ENCODE data around the gene IL17RB. TPM values are rescaled to one million over a fixed set of nuclear protein-coding genes. Genes with fewer than 3 reads are reported as not detected.
A peak's percentile ranks its signal among the peaks of the same experiment; 100 is the strongest.

IL17RB gene
- polyA plus RNA-seq, 3 donors, result 0.13 TPM; not detected in 2

DNA sequence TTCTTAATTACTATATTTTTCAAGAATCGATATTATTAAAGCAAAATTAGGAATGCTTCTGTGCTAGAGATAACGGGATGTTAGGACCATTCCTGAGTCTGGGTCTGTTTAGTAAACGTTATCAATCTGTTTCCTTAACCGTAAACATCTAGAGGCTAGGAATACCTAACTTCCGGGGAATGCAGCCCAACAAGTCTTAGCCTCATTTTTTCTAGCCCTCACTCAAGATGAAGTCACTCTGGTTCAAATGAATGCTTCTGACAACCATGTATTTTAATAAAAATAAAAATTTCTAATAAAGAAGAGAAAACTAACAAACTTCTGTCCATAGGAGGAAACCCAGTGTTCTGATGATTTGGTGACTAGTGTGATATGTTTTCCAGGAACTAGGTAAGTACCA is 56.3 kb downstream of the IL17RB start:
- H3K79me2 ChIP-seq (ENCODE audit: insufficient read depth, low read length), result no peaks in the 10 kb centered on the region
- H3K27ac Mint-ChIP-seq, result no peak overlapping the region
- H3K4me1 ChIP-seq (ENCODE audit: control insufficient read depth in 1 of 2, insufficient read depth in 2 of 2, low read length in 2 of 2), result no peaks in the 10 kb centered on the region
- no peak overlapping the region for H3K4me3 ChIP-seq (replicated peaks in 1 of 3; ENCODE audit: low read depth in 2 of 3, low read length in 3 of 3)
- H2AFZ ChIP-seq (ENCODE audit: insufficient read depth, low read depth, low read length, poor library complexity, severe bottlenecking), result no peak overlapping the region
- intact Hi-C loops (cut with micrococcal nuclease), result no loop called here
- DNase-seq, result no peak
- H3K36me3 ChIP-seq (replicated peaks in 1 of 2; ENCODE audit: control insufficient read depth in 1 of 2, insufficient read depth in 2 of 2, low read length in 2 of 2), result no peaks in the 10 kb centered on the region
- peaks cover 0 to 17% (median 9%) of the 10 kb centered on the region in 7 donors for H3K9me3 Mint-ChIP-seq
- H3K36me3 Mint-ChIP-seq, result no peaks in the 10 kb centered on the region
- H3K27ac ChIP-seq (ENCODE audit: low read depth in 1 of 2, low read length in 2 of 2), result no peak overlapping the region
- H3K9ac ChIP-seq (ENCODE audit: insufficient read depth, low read length, poor library complexity, severe bottlenecking), result no peak overlapping the region
- no peak overlapping the region for H3K4me2 ChIP-seq (replicated peaks; ENCODE audit: extremely low read depth, low read length, poor library complexity, severe bottlenecking)
- peaks cover 14 to 38% of the 10 kb centered on the region in 2 donors for H3K27me3 ChIP-seq (ENCODE audit: control insufficient read depth in 2 of 2, insufficient read depth in 2 of 2, low read length in 2 of 2)
- H3K9me3 ChIP-seq (replicated peaks in 1 of 2; ENCODE audit: control insufficient read depth in 1 of 2, insufficient read depth in 1 of 2, low read length in 2 of 2), result peaks cover 0 to 4% of the 10 kb centered on the region in 2 donors
- TF ChIP-seq, protein P1, sequence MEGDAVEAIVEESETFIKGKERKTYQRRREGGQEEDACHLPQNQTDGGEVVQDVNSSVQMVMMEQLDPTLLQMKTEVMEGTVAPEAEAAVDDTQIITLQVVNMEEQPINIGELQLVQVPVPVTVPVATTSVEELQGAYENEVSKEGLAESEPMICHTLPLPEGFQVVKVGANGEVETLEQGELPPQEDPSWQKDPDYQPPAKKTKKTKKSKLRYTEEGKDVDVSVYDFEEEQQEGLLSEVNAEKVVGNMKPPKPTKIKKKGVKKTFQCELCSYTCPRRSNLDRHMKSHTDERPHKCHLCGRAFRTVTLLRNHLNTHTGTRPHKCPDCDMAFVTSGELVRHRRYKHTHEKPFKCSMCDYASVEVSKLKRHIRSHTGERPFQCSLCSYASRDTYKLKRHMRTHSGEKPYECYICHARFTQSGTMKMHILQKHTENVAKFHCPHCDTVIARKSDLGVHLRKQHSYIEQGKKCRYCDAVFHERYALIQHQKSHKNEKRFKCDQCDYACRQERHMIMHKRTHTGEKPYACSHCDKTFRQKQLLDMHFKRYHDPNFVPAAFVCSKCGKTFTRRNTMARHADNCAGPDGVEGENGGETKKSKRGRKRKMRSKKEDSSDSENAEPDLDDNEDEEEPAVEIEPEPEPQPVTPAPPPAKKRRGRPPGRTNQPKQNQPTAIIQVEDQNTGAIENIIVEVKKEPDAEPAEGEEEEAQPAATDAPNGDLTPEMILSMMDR (IDR thresholded peaks at IDR 0.05), result no peak
- peaks cover 13 to 38% (median 25%) of the 10 kb centered on the region in 3 donors for H3K27me3 Mint-ChIP-seq (ENCODE audit: low read depth in 3 of 3)
- 100% methylated on average over 1 of the region's 5 CpGs for WGBS (ENCODE audit: insufficient coverage)
- no peaks in the 10 kb centered on the region for H4K20me1 ChIP-seq (ENCODE audit: insufficient read depth, low read length)
- no peaks in the 10 kb centered on the region for H3K4me1 Mint-ChIP-seq
- no peak overlapping the region for H3K4me3 Mint-ChIP-seq

DNA sequence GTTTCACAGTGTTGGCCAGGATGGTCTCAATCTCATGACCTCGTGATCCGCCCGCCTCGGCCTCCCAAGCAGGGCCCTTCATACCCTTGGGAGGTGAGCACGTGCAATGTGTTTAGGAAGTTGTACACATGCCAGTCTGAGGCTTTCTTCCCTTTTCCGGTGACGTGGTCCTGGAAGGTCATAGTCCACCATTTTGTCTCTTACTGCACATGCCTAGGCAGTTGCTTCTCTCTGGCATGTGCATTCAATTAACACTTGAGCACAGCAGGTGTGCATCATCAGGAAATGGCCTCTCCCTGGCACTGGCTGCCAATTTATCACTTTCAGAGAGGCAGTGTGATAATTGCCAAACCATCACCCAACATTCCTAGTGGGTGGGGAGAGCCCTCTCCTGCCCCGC is 67.0 kb downstream of the IL17RB start:
- Mint-ChIP-seq H3K9me3 (peaks cover 0 to 9% (median 5%) of the 10 kb centered on the region in 7 donors), H3K27ac (peak overlapping the region in 1 of 7 donors; percentile 15), H3K4me3 (no peak overlapping the region), H3K4me1 (no peaks in the 10 kb centered on the region), H3K27me3 (ENCODE audit: low read depth in 3 of 3) (peaks cover 12 to 40% (median 16%) of the 10 kb centered on the region in 3 donors), H3K36me3 (no peaks in the 10 kb centered on the region)
- Histone ChIP-seq H3K4me1 (ENCODE audit: control insufficient read depth in 1 of 2, insufficient read depth in 2 of 2, low read length in 2 of 2) (no peaks in the 10 kb centered on the region), H3K36me3 (replicated peaks in 1 of 2; ENCODE audit: control insufficient read depth in 1 of 2, insufficient read depth in 2 of 2, low read length in 2 of 2) (no peaks in the 10 kb centered on the region), H4K20me1 (ENCODE audit: insufficient read depth, low read length) (no peaks in the 10 kb centered on the region), H3K79me2 (ENCODE audit: insufficient read depth, low read length) (no peaks in the 10 kb centered on the region), H2AFZ (ENCODE audit: insufficient read depth, low read depth, low read length, poor library complexity, severe bottlenecking) (no peak overlapping the region), H3K4me3 (replicated peaks in 1 of 3; ENCODE audit: low read depth in 2 of 3, low read length in 3 of 3) (no peak overlapping the region), H3K9me3 (replicated peaks in 1 of 2; ENCODE audit: control insufficient read depth in 1 of 2, insufficient read depth in 1 of 2, low read length in 2 of 2) (no peaks in the 10 kb centered on the region), H3K27ac (ENCODE audit: low read depth in 1 of 2, low read length in 2 of 2) (no peak overlapping the region), H3K9ac (ENCODE audit: insufficient read depth, low read length, poor library complexity, severe bottlenecking) (no peak overlapping the region), H3K4me2 (replicated peaks; ENCODE audit: extremely low read depth, low read length, poor library complexity, severe bottlenecking) (no peak overlapping the region), H3K27me3 (ENCODE audit: control insufficient read depth in 2 of 2, insufficient read depth in 2 of 2, low read length in 2 of 2) (peaks cover 3 to 16% of the 10 kb centered on the region in 2 donors)
- DNase-seq, result no peak
- TF ChIP-seq, protein P1 (IDR thresholded peaks at IDR 0.05), result no peak
- 77% methylated on average over 3 of the region's 8 CpGs for WGBS (ENCODE audit: insufficient coverage)
- intact Hi-C loops (cut with micrococcal nuclease), result no loop called here

Small RNA genes lying within 50 kb of the gene (small RNA-seq; reads per million reads assigned to genes)
- gene AC012467.1 (ENCODE audit: insufficient read length, low read depth), result not detected

Other genes starting within 250 kb of the IL17RB start
- not detected for gene CHDH, start 149 bp upstream of the IL17RB start, polyA plus RNA-seq
- gene ACTR8, start 35.6 kb downstream of the IL17RB start, polyA plus RNA-seq, result 10 to 100 TPM in 2 of 3 donors, 1 to 10 TPM in 1; 8.3 to 12.2 (median 10.7) TPM
- gene SELENOK, start 45.3 kb downstream of the IL17RB start, polyA plus RNA-seq, result 100 to 1,000 TPM in 2 of 3 donors, 10 to 100 TPM in 1; 96.4 to 117 (median 105) TPM